ENCODE results near the gene CASP3. TPM values are rescaled to one million over a fixed set of nuclear protein-coding genes. Genes with fewer than 3 reads are reported as not detected.

CASP3 gene
- polyA plus RNA-seq, 1 of the 3 experiments (the other 2 are of a cell fraction), result 15.5 TPM

DNA sequence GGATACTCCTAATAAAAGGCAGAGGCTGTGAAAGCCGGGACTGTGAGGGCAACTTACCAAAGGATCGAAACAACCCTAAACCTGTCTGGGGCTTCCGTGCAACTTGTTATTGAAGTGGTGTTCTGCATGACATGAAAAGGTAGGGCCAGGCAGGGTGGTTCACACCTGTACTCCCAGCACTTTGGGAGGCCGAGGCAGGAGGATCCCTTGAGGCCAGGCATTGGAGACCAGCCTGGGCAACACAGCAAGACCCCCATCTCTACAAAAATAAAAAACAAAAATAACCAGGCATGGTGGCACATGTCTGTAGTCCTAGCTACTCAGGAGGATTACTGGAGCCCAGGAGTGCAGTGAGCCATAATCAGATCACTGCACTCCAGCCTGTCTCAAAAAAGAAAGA, 12.3 kb downstream of the CASP3 start:
- CTCF ChIA-PET, result interaction anchor here (0.6 to 1.2 kb wide), 2 partner anchors 372 to 374 kb away, joined by 3 to 4 read pairs; no protein-coding TSS in a partner anchor
- Histone ChIP-seq H3K9ac (no peak overlapping the region), H2AFZ (ENCODE audit: low read depth) (no peak overlapping the region), H3K4me2 (no peak overlapping the region), H3K27me3 (ENCODE audit: insufficient read depth) (no peaks in the 10 kb centered on the region), H4K20me1 (ENCODE audit: insufficient read depth) (peaks cover 10% of the 10 kb centered on the region; the same call in 1 of the 2 replicates), H3K4me1 (ENCODE audit: control insufficient read depth in 1 of 2, insufficient read depth in 2 of 2, low read depth in 1 of 2, low read length in 1 of 2) (no peaks in the 10 kb centered on the region; a peak in 1 of 4 replicates), H3K79me2 (ENCODE audit: insufficient read depth) (peaks cover 58% of the 10 kb centered on the region), H3K27ac (ENCODE audit: low read depth in 2 of 2, low read length in 1 of 2) (no peak overlapping the region), H3F3A (replicated peaks; ENCODE audit: insufficient read depth) (no peaks in the 10 kb centered on the region), H3K36me3 (replicated peaks in 1 of 2; ENCODE audit: control insufficient read depth in 1 of 2, insufficient read depth in 2 of 2, low read length in 1 of 2) (peaks cover 59 to 68% of the 10 kb centered on the region in 2 experiments), H3K9me3 (no peaks in the 10 kb centered on the region), H3K4me3 (ENCODE audit: low read depth in 2 of 2, low read length in 1 of 2) (no peak overlapping the region), H3K9me2 (no peaks in the 10 kb centered on the region)
- no peak for DNase-seq
- WGBS (ENCODE audit: low lambda C conversion rate), result 79% methylated on average over 4 of the region's 4 CpGs
- TF ChIP-seq NRF1 (IDR thresholded peaks at IDR 0.05; ENCODE audit: low read depth, low read length) (no peak), MAX (IDR thresholded peaks at IDR 0.05; ENCODE audit: low read depth) (no peak)
- POLR2A ChIA-PET, result no interaction called here

DNA sequence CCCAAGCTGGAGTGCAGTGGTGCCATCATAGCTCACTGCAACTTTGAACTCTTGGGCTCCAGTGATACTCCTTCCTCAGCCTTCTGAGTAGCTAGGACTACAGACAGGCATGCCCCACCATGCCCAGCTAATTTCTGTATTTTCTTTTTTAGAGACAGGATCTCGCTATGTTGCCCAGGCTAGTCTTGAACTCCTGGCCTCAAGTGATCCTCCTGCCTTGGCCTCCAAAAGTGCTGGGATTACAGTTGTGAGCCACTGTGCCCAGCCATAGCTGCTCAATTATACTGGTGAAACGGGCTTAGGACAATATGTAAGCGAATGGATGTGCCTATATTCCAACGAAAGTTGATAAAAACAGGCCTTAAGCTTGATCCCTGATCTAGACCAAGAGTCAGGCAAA, 13.1 kb downstream of the CASP3 start:
- Histone ChIP-seq H4K20me1 (ENCODE audit: insufficient read depth) (peaks cover 10% of the 10 kb centered on the region; the same call in 1 of the 2 replicates), H3K9ac (no peak overlapping the region), H3K27ac (ENCODE audit: low read depth in 2 of 2, low read length in 1 of 2) (no peak overlapping the region), H3K9me3 (no peaks in the 10 kb centered on the region), H3K9me2 (no peaks in the 10 kb centered on the region), H3F3A (replicated peaks; ENCODE audit: insufficient read depth) (no peaks in the 10 kb centered on the region), H3K4me2 (no peak overlapping the region), H2AFZ (ENCODE audit: low read depth) (no peak overlapping the region), H3K27me3 (ENCODE audit: insufficient read depth) (no peaks in the 10 kb centered on the region), H3K4me1 (ENCODE audit: control insufficient read depth in 1 of 2, insufficient read depth in 2 of 2, low read depth in 1 of 2, low read length in 1 of 2) (no peaks in the 10 kb centered on the region; a peak in 1 of 4 replicates), H3K4me3 (ENCODE audit: low read depth in 2 of 2, low read length in 1 of 2) (no peak overlapping the region), H3K36me3 (replicated peaks in 1 of 2; ENCODE audit: control insufficient read depth in 1 of 2, insufficient read depth in 2 of 2, low read length in 1 of 2) (peaks cover 64 to 71% of the 10 kb centered on the region in 2 experiments), H3K79me2 (ENCODE audit: insufficient read depth) (peaks cover 50% of the 10 kb centered on the region)
- 97% methylated on average over 4 of the region's 4 CpGs for WGBS (ENCODE audit: low lambda C conversion rate)
- TF ChIP-seq TAF1 (IDR thresholded peaks at IDR 0.05; ENCODE audit: borderline replicate concordance, low read depth, low read length) (no peak), TCF12 (IDR thresholded peaks at IDR 0.05) (no peak), CTCF (IDR thresholded peaks at IDR 0.05) (no peak), FOXM1 (IDR thresholded peaks at IDR 0.05; ENCODE audit: low read depth) (no peak), SIN3A (IDR thresholded peaks at IDR 0.05; ENCODE audit: borderline replicate concordance, low read depth, low read length) (no peak), TEAD4 (IDR thresholded peaks at IDR 0.05; ENCODE audit: borderline replicate concordance, insufficient read depth) (no peak), GATA2 (CRISPR knock-in tag; IDR thresholded peaks at IDR 0.05) (no peak), JUND (IDR thresholded peaks at IDR 0.05) (no peak), ELF1 (IDR thresholded peaks at IDR 0.05) (no peak), EP300 (IDR thresholded peaks at IDR 0.05; ENCODE audit: borderline replicate concordance in 1 of 2, low read depth in 1 of 2, low read length in 1 of 2) (no peak), ZBTB33 (IDR thresholded peaks at IDR 0.05; ENCODE audit: borderline replicate concordance, low read depth) (no peak), RAD21 (IDR thresholded peaks at IDR 0.05; ENCODE audit: low read length) (no peak), EZH2phosphoT487 (IDR thresholded peaks at IDR 0.05; ENCODE audit: borderline replicate concordance, low read depth) (no peak), MEF2A (IDR thresholded peaks at IDR 0.05; ENCODE audit: borderline replicate concordance, low read depth) (no peak)
- TF ChIP-seq, protein P1, sequence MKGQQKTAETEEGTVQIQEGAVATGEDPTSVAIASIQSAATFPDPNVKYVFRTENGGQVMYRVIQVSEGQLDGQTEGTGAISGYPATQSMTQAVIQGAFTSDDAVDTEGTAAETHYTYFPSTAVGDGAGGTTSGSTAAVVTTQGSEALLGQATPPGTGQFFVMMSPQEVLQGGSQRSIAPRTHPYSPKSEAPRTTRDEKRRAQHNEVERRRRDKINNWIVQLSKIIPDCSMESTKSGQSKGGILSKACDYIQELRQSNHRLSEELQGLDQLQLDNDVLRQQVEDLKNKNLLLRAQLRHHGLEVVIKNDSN (IDR thresholded peaks at IDR 0.05; ENCODE audit: borderline replicate concordance, low read depth), result no peak
- ChIA-PET POLR2A (no interaction called here), CTCF (interaction anchor here (1.6 kb wide), 1 partner anchor 372 kb away, joined by 5 read pairs; no protein-coding TSS in a partner anchor)
- DNase-seq, result no peak
